B cell (primary cell): Measurements from ENCODE around the gene CHST2. TPM values are rescaled to one million over a fixed set of nuclear protein-coding genes. Genes with fewer than 3 reads are reported as not detected.

Experiments
- ATAC-seq: fragments of 200-7000 bp; cut with Tn5 transposase; one replicate; pipeline ENCODE4 v1.10.0; 2021; ENCODE audit warnings: low read depth, mild to moderate bottlenecking, moderate number of reproducible peaks, moderate library complexity
- CTCF ChIA-PET: fragments of 350-600 bp; sonication (Branson Sonifier 250); formaldehyde crosslinking; loops from one replicate; lab custom pipeline; 2021; ENCODE audit warnings: antibody characterized with exemption, inconsistent platforms; lab: Charles Lee
- POLR2A ChIA-PET: fragments of 350-600 bp; sonication (Branson Sonifier 250); formaldehyde crosslinking; loops from one replicate; lab custom pipeline; 2021; ENCODE audit warnings: antibody characterized with exemption; lab: Charles Lee
- DNase-seq: peaks from one replicate; pipeline ENCODE4 v3.0.0; 2013
- H2AFZ ChIP-seq: 2 replicates; pipeline ENCODE4 v1.6.1; 2012; ENCODE audit warnings: mild to moderate bottlenecking, low read depth, low read length; ENCODE audit not compliant: insufficient read depth, poor library complexity, severe bottlenecking
- H3K27ac ChIP-seq, 2 donors: 1 replicate in 1 of 2; 2 replicates in 1 of 2; pipeline ENCODE4 v1.5.1; 2012 to 2013; ENCODE audit warnings: low read length in 2 of 2, mild to moderate bottlenecking in 2 of 2, moderate library complexity in 1 of 2
- H3K27me3 ChIP-seq, 4 experiments: fragments of 200-600 bp in 1 of 4; sonication (generic) in 1 of 4; replicated peaks in 1 of 4; 1 replicate in 2 of 4; 2 replicates in 2 of 4; pipeline versions ENCODE4 v1.6.1 to v1.7.0; 2013 to 2016; ENCODE audit warnings: low read length in 3 of 4, mild to moderate bottlenecking in 2 of 4, mixed read lengths in 1 of 4, moderate library complexity in 1 of 4; ENCODE audit not compliant: insufficient read depth in 4 of 4, control insufficient read depth in 3 of 4; ENCODE audit errors: control extremely low read depth in 1 of 4
- H3K36me3 ChIP-seq, 2 experiments: replicated peaks in 1 of 2; 1 replicate in 1 of 2; 2 replicates in 1 of 2; pipeline versions ENCODE4 v1.6.1 to v1.7.1; 2013; ENCODE audit warnings: low read length in 1 of 2; ENCODE audit not compliant: insufficient read depth in 2 of 2, control insufficient read depth in 1 of 2; ENCODE audit errors: control extremely low read depth in 1 of 2, extremely low read depth in 1 of 2
- H3K4me1 ChIP-seq, 2 donors: fragments of 200-600 bp in 1 of 2; sonication (generic) in 1 of 2; 1 replicate in 1 of 2; 2 replicates in 1 of 2; pipeline versions ENCODE4 v1.5.1 to v1.6.1; 2013 to 2017; ENCODE audit warnings: low read length in 2 of 2; ENCODE audit not compliant: control insufficient read depth in 2 of 2, insufficient read depth in 2 of 2
- H3K4me2 ChIP-seq: replicated peaks from 2 replicates; pipeline ENCODE3; 2012; ENCODE audit warnings: mild to moderate bottlenecking, low read depth, low read length; ENCODE audit not compliant: poor library complexity, severe bottlenecking
- H3K4me3 ChIP-seq, 5 experiments: fragments of 200-600 bp in 1 of 5; sonication (generic) in 1 of 5; 1 replicate in 3 of 5; 2 replicates in 2 of 5; pipeline versions ENCODE4 v1.5.1 to v1.7.0; 2011 to 2016; ENCODE audit warnings: low read length in 4 of 5, mild to moderate bottlenecking in 4 of 5, low read depth in 2 of 5, control low read depth in 1 of 5, moderate library complexity in 1 of 5; ENCODE audit not compliant: insufficient read depth in 1 of 5; ENCODE audit errors: control extremely low read depth in 1 of 5, extremely low read depth in 1 of 5
- H3K79me2 ChIP-seq: fragments of 200-600 bp; sonication (generic); one replicate; pipeline ENCODE4 v1.6.0; 2016; ENCODE audit warnings: low read length; ENCODE audit not compliant: control insufficient read depth, insufficient read depth
- H3K9ac ChIP-seq: fragments of 200-600 bp; sonication (generic); 2 replicates; pipeline ENCODE4 v1.6.1; 2017; ENCODE audit warnings: mild to moderate bottlenecking, low read length, moderate library complexity
- H3K9me3 ChIP-seq, 3 donors: one replicate each; pipeline versions ENCODE4 v1.6.1 to v1.7.1; 2013; ENCODE audit warnings: low read length in 2 of 3; ENCODE audit not compliant: control insufficient read depth in 2 of 3, insufficient read depth in 1 of 3; ENCODE audit errors: control extremely low read depth in 1 of 3
- H4K20me1 ChIP-seq: 2 replicates; pipeline ENCODE4 v1.6.0; 2012; ENCODE audit warnings: mild to moderate bottlenecking, low read length; ENCODE audit not compliant: insufficient read depth, control insufficient read depth, poor library complexity, severe bottlenecking
- H3K27ac Mint-ChIP-seq: one replicate; pipeline ENCODE4 v1.8.0; 2021; ENCODE audit warnings: mixed read lengths
- H3K27me3 Mint-ChIP-seq: one replicate; pipeline ENCODE4 v1.8.0; 2021; ENCODE audit warnings: mixed read lengths
- H3K4me1 Mint-ChIP-seq: one replicate; pipeline ENCODE4 v1.8.0; 2021; ENCODE audit warnings: mixed read lengths
- H3K4me3 Mint-ChIP-seq: one replicate; pipeline ENCODE4 v1.8.0; 2021; ENCODE audit warnings: mixed read lengths
- H3K9me3 Mint-ChIP-seq: one replicate; pipeline ENCODE4 v1.8.0; 2022; ENCODE audit warnings: mixed read lengths; ENCODE audit not compliant: insufficient read depth
- EZH2 ChIP-seq: IDR thresholded peaks from 2 replicates; pipeline ENCODE4 v1.6.1; 2012; ENCODE audit warnings: borderline replicate concordance, low read depth, mild to moderate bottlenecking, moderate library complexity, low read length; ENCODE audit not compliant: insufficient read depth, poor library complexity, severe bottlenecking
- WGBS: methylation state at CpG from one replicate; pipeline ENCODE4 v1.1.5; 2013; ENCODE audit warnings: missing lambda C conversion rate; ENCODE audit not compliant: insufficient coverage; 5-methylcytosine and 5-hydroxymethylcytosine counted together
- intact Hi-C: fragments of 100-400 bp; cut with micrococcal nuclease; formaldehyde crosslinking; loops from one replicate; pipeline ENCODE4 v1.10.0; 2022
- polyA plus RNA-seq: library from polyadenylated mRNA; depleted of rRNA; stranded (reverse); fragments of >200 nt; gene quantifications from 2 replicates; pipeline ENCODE4 v1.2.3, GENCODE V29; 2012
- total RNA-seq, 2 donors: library from RNA; stranded (reverse); fragments of 120-200 nt in 1 of 2; gene quantifications; 1 replicate in 1 of 2; 2 replicates in 1 of 2; pipeline versions ENCODE4 v1.2.3 to v1.2.4, GENCODE V29; 2013 to 2022
- TF ChIP-seq, protein P1 (sequence below): fragments of 200-600 bp; IDR thresholded peaks from one replicate; pipeline ENCODE4 v1.8.0; 2022; ENCODE audit warnings: antibody characterized with exemption, mild to moderate bottlenecking

Gene CHST2
- total and polyA plus RNA-seq, 2 donors (not counting 1 experiment from before 2014, with no cell fraction given) = 5.2 to 25.0 TPM

DNA sequence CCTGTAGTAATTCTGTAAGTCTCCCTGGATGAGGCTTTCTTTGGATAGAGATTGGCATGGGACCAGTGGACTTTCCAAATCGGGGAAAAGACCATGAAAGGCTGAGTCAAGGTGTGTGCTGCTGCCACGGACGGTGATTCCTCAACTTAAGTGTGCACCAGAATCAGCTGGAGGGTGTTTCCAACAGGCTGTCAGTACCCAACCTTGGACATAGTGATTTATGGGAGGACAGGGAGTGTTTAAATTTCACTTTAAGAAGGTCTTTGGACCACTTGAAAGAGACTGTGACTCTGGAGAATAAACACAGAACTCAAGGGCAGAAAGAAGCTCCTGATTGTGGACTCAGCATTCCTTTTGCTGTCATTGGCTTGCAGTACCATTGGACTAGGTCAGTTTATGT lies 20.4 kb upstream of the CHST2 start:
- TF ChIP-seq EZH2 = no peak
- TF ChIP-seq, protein P1, sequence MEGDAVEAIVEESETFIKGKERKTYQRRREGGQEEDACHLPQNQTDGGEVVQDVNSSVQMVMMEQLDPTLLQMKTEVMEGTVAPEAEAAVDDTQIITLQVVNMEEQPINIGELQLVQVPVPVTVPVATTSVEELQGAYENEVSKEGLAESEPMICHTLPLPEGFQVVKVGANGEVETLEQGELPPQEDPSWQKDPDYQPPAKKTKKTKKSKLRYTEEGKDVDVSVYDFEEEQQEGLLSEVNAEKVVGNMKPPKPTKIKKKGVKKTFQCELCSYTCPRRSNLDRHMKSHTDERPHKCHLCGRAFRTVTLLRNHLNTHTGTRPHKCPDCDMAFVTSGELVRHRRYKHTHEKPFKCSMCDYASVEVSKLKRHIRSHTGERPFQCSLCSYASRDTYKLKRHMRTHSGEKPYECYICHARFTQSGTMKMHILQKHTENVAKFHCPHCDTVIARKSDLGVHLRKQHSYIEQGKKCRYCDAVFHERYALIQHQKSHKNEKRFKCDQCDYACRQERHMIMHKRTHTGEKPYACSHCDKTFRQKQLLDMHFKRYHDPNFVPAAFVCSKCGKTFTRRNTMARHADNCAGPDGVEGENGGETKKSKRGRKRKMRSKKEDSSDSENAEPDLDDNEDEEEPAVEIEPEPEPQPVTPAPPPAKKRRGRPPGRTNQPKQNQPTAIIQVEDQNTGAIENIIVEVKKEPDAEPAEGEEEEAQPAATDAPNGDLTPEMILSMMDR = no peak
- no peak for DNase-seq
- Mint-ChIP-seq H3K9me3 (peaks cover under 1% of the 10 kb centered on the region), H3K4me3 (no peak overlapping the region), H3K4me1 (no peaks in the 10 kb centered on the region), H3K27me3 (peaks cover 5% of the 10 kb centered on the region), H3K27ac (no peak overlapping the region)
- no peak overlapping the region for H3K27ac ChIP-seq
- no peak overlapping the region for H2AFZ ChIP-seq
- H3K4me1 ChIP-seq = no peaks in the 10 kb centered on the region
- CTCF ChIA-PET = no interaction called here
- no peaks in the 10 kb centered on the region for H4K20me1 ChIP-seq
- H3K79me2 ChIP-seq = no peaks in the 10 kb centered on the region
- peaks cover 0 to 23% (median 6%) of the 10 kb centered on the region in 3 donors for H3K9me3 ChIP-seq
- H3K4me2 ChIP-seq = no peak overlapping the region
- 97% methylated on average over 3 of the region's 3 CpGs for WGBS
- POLR2A ChIA-PET = no interaction called here
- intact Hi-C loops = no loop called here
- ATAC-seq = no peak
- H3K36me3 ChIP-seq = no peaks in the 10 kb centered on the region
- no peaks in the 10 kb centered on the region for H3K27me3 ChIP-seq
- H3K9ac ChIP-seq = no peak overlapping the region
- no peak overlapping the region for H3K4me3 ChIP-seq

GRCh38 chr3:143099690-143100089 lies 19.9 kb upstream of the CHST2 start:
- H3K4me1 Mint-ChIP-seq = no peaks in the 10 kb centered on the region
- Histone ChIP-seq H3K9ac (no peak overlapping the region), H2AFZ (no peak overlapping the region), H3K79me2 (no peaks in the 10 kb centered on the region), H4K20me1 (no peaks in the 10 kb centered on the region), H3K36me3 (no peaks in the 10 kb centered on the region), H3K4me2 (no peak overlapping the region), H3K4me3 (no peak overlapping the region), H3K27ac (no peak overlapping the region), H3K4me1 (no peaks in the 10 kb centered on the region), H3K27me3 (no peaks in the 10 kb centered on the region), H3K9me3 (peaks cover 0 to 28% (median 10%) of the 10 kb centered on the region in 3 donors)
- no peak overlapping the region for H3K4me3 Mint-ChIP-seq
- DNase-seq = no peak
- H3K27ac Mint-ChIP-seq = no peak overlapping the region
- peaks cover 5% of the 10 kb centered on the region for H3K27me3 Mint-ChIP-seq
- ChIA-PET POLR2A (interaction anchor here (0.7 kb wide), 1 partner anchor 13 kb away, joined by 3 read pairs; no protein-coding TSS in a partner anchor), CTCF (no interaction called here)
- peaks cover 6% of the 10 kb centered on the region for H3K9me3 Mint-ChIP-seq
- intact Hi-C loops = no loop called here
- ATAC-seq = no peak
- no CpG with 5 or more reads among the region's 2 CpGs for WGBS
- TF ChIP-seq, protein P1 = no peak
- no peak for TF ChIP-seq EZH2
